HUES48 (cell line): ENCODE measurements around the gene RPS6KA3.
"Not testable (repeated sequence)": the region's sequence is repeated elsewhere in the genome, so short reads cannot be mapped to it uniquely, and the experiment has no call there.

ENCODE experiments used
- H3K27ac ChIP-seq: one replicate; pipeline ENCODE4 v1.7.0; 2013; ENCODE audit warnings: low read depth, low read length, inconsistent platforms
- H3K27me3 ChIP-seq: 2 replicates; pipeline ENCODE4 v1.6.1; 2013; ENCODE audit warnings: mild to moderate bottlenecking, low read length; ENCODE audit not compliant: control insufficient read depth, insufficient read depth
- H3K36me3 ChIP-seq: 2 replicates; pipeline ENCODE4 v1.6.1; 2013; ENCODE audit warnings: low read length; ENCODE audit not compliant: control insufficient read depth, insufficient read depth
- H3K4me1 ChIP-seq: 2 replicates; pipeline ENCODE4 v1.6.1; 2013; ENCODE audit warnings: mild to moderate bottlenecking, low read length; ENCODE audit not compliant: control insufficient read depth, insufficient read depth
- H3K4me3 ChIP-seq: 2 replicates; pipeline ENCODE4 v1.5.1; 2013; ENCODE audit warnings: mild to moderate bottlenecking, low read depth, low read length
- H3K9ac ChIP-seq: 2 replicates; pipeline ENCODE4 v1.6.1; 2013; ENCODE audit warnings: mild to moderate bottlenecking, low read depth, low read length, moderate library complexity
- H3K9me3 ChIP-seq: 2 replicates; pipeline ENCODE4 v1.6.1; 2013; ENCODE audit warnings: low read length; ENCODE audit not compliant: control insufficient read depth, insufficient read depth

The RPS6KA3 gene

DNA sequence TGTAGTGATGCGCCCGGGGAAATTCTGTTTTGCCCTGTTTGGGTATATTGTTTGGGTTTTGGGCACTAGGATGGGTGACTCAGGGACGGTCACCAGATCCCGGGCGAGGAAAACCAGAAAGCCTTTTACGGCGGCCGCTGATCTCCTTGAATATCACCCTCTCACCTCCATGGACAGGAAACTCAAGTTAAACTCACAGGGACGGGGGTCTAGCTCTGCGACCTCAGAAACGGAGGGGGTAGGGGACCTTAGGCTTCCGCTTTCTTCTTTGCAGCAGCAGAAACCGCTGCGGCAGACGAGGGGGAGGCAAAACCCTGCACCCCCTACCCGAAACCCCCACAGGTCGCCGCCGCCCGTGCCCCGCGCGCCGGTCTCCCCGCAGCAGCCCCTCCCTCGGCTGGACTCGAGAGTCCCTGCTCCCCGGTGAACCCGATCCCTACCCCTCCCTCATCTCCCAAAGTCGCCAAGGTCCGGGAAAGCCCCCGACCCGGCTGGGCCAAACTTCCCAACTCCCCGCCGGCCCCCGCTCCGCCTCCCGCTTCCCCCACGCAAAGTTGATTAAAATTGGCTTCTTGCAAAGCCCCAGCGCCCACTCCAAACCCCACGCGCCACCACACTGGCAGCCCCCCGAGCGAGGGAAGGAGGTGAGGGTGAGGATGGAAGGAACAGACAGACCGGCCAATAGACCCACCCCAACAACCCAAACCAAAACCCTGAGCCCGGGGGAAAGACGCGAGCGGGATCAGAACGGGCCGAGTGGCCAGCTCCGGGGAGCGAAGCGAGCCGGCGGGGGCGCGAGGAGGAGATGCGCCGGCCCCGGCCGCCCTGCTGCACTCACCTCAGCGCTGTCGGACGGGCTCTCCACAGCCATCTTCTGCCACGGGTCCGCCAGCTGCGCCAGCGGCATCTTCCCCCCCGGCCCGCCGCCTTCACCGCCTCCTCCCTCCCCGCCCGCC is 705 bp downstream of the RPS6KA3 start:
- Histone ChIP-seq H3K9ac (peak overlapping the region; percentile 75), H3K27me3 (peaks cover 49% of the 10 kb centered on the region), H3K27ac (peak overlapping the region; percentile 40), H3K36me3 (no peaks in the 10 kb centered on the region), H3K4me1 (peaks cover 15% of the 10 kb centered on the region), H3K9me3 (no peaks in the 10 kb centered on the region), H3K4me3 (peak overlapping the region; percentile 87)

DNA sequence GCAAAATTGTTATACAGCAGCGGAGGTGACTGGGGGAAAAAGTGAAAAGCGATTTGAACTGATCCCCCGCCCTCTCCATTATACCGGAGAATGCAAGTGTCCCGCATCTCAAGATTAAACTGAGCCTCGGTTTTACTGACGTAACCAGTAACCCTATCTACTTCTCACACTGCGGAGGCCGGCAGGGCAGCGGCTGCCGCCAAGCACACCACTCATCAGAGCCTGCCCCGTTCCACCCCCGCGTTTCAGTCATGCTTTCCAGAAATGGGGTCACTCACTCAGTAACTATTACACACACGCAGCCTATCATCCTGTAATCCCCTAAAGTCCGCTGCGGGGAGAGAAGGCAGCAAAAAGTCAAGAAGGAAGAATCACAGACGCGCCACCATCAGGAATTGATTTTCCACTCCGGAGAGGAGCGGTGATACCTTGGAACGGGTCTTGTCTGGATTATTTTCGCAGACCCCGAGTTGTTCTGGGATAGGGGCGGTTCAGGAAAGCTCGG is 1.4 kb downstream of the RPS6KA3 start:
- H3K36me3 ChIP-seq, result no peaks in the 10 kb centered on the region
- peaks cover 42% of the 10 kb centered on the region for H3K27me3 ChIP-seq
- peak overlapping the region; percentile 21 for H3K27ac ChIP-seq
- H3K4me3 ChIP-seq, result peak overlapping the region; percentile 87
- H3K4me1 ChIP-seq, result peaks cover 15% of the 10 kb centered on the region
- no peaks in the 10 kb centered on the region for H3K9me3 ChIP-seq
- peak overlapping the region; percentile 75 for H3K9ac ChIP-seq

- peaks cover 24% of the 10 kb centered on the region for H3K27me3 ChIP-seq
- no peak overlapping the region for H3K4me3 ChIP-seq
- H3K27ac ChIP-seq, result no peak overlapping the region
- no peaks in the 10 kb centered on the region for H3K36me3 ChIP-seq
- H3K9me3 ChIP-seq, result no peaks in the 10 kb centered on the region
- H3K4me1 ChIP-seq, result peaks cover 15% of the 10 kb centered on the region
- no peak overlapping the region for H3K9ac ChIP-seq
Measured at GRCh38 chrX:20263474-20263873, 3.2 kb downstream of the RPS6KA3 start.

- Histone ChIP-seq H3K27me3 (peaks cover 17% of the 10 kb centered on the region), H3K36me3 (no peaks in the 10 kb centered on the region), H3K9ac (no peak overlapping the region), H3K27ac (no peak overlapping the region), H3K4me1 (peaks cover 15% of the 10 kb centered on the region), H3K9me3 (no peaks in the 10 kb centered on the region), H3K4me3 (no peak overlapping the region)
Measured at GRCh38 chrX:20260885-20261284, 5.8 kb downstream of the RPS6KA3 start.

GRCh38 chrX:20254712-20255299 is 11.9 kb downstream of the RPS6KA3 start:
- Histone ChIP-seq H3K27ac (no peak overlapping the region), H3K9me3 (0 out of 2 replicates have a peak, but pooled peaks cover 3% of the 10 kb centered on the region), H3K36me3 (no peaks in the 10 kb centered on the region), H3K27me3 (no peaks in the 10 kb centered on the region), H3K4me3 (no peak overlapping the region), H3K9ac (no peak overlapping the region), H3K4me1 (peaks cover 5% of the 10 kb centered on the region; the same call in 1 of the 2 replicates)

DNA sequence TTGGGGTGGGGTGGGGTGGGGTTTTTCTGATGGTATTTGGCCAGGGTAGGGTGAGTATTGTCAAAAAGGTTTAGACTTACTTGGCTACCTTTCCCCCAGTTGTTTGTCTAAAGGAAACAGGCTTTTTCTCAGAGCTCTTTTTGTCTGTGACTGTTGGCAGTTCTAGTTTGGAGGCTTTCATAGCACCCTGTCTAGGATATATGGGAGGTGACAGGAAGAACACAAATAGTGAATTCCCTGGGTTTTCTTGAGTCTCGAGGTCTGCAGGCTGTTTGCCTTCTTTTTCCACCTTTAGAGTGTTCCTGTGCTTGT is 13.5 kb downstream of the RPS6KA3 start:
- H3K9me3 ChIP-seq, result 0 out of 2 replicates have a peak, but pooled peaks cover 3% of the 10 kb centered on the region

GRCh38 chrX:20252381-20253231 is 14.1 kb downstream of the RPS6KA3 start:
- no peak overlapping the region for H3K9ac ChIP-seq
- H3K27me3 ChIP-seq, result no peaks in the 10 kb centered on the region
- 0 out of 2 replicates have a peak, but pooled peaks cover 3% of the 10 kb centered on the region for H3K9me3 ChIP-seq
- peaks cover 5% of the 10 kb centered on the region; the same call in 1 of the 2 replicates for H3K4me1 ChIP-seq
- H3K4me3 ChIP-seq, result no peak overlapping the region
- H3K36me3 ChIP-seq, result no peaks in the 10 kb centered on the region
- H3K27ac ChIP-seq, result no peak overlapping the region

More for the DNA sequence above, 13.5 kb downstream of the RPS6KA3 start:
- Histone ChIP-seq H3K4me1 (peaks cover 5% of the 10 kb centered on the region; the same call in 1 of the 2 replicates), H3K4me3 (no peak overlapping the region), H3K36me3 (no peaks in the 10 kb centered on the region), H3K27ac (no peak overlapping the region), H3K27me3 (no peaks in the 10 kb centered on the region), H3K9ac (no peak overlapping the region)

DNA sequence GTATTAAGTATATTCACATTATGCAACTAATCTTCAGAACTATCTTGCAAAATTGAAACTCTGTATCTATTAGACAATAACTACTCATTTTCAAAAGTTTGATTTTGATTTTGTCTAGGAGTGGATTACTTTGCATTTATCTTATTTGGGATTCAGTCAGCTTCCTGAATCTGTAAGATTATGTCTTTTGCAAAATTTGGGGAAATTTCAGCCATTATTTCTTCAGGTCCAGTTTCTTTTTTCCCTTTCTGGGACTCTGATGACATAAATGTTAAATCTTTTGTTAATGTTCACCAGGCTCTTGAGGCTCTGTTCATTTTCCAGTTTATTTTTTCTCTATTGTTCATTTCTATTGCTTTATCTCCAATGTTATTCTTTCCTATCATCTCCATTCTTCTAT is 15.0 kb downstream of the RPS6KA3 start:
- H3K4me1 ChIP-seq, result peaks cover 5% of the 10 kb centered on the region; the same call in 1 of the 2 replicates
- no peak overlapping the region for H3K27ac ChIP-seq
- no peak overlapping the region for H3K4me3 ChIP-seq
- 0 out of 2 replicates have a peak, but pooled peaks cover 3% of the 10 kb centered on the region for H3K9me3 ChIP-seq
- H3K9ac ChIP-seq, result no peak overlapping the region
- H3K36me3 ChIP-seq, result no peaks in the 10 kb centered on the region
- no peaks in the 10 kb centered on the region for H3K27me3 ChIP-seq

- H3K4me1 ChIP-seq, H3K4me3 ChIP-seq, H3K27me3 ChIP-seq, H3K27ac ChIP-seq, H3K9me3 ChIP-seq, H3K9ac ChIP-seq, H3K36me3 ChIP-seq: not testable (repeated sequence)
Measured at GRCh38 chrX:20250146-20250545, 16.6 kb downstream of the RPS6KA3 start.

GRCh38 chrX:20248592-20249192 is 18.0 kb downstream of the RPS6KA3 start:
- H3K4me1 ChIP-seq, result no peaks in the 10 kb centered on the region
- H3K36me3 ChIP-seq, result no peaks in the 10 kb centered on the region
- H3K27me3 ChIP-seq, result no peaks in the 10 kb centered on the region
- H3K9ac ChIP-seq, result no peak overlapping the region
- no peak overlapping the region for H3K27ac ChIP-seq
- H3K9me3 ChIP-seq, result 0 out of 2 replicates have a peak, but pooled peaks cover 3% of the 10 kb centered on the region
- no peak overlapping the region for H3K4me3 ChIP-seq
